Activated naive CD8-positive, alpha-beta T cell (primary cell): ENCODE data around the gene SNX20.

ENCODE experiments used
- H3K27ac Mint-ChIP-seq: one replicate; pipeline ENCODE4 v1.8.0; 2021; ENCODE audit warnings: mixed read lengths
- H3K27me3 Mint-ChIP-seq: one replicate; pipeline ENCODE4 v1.8.0; 2021; ENCODE audit warnings: mixed read lengths
- H3K36me3 Mint-ChIP-seq: one replicate; pipeline ENCODE4 v1.8.0; 2021; ENCODE audit warnings: mixed read lengths
- H3K4me1 Mint-ChIP-seq: one replicate; pipeline ENCODE4 v1.8.0; 2021; ENCODE audit warnings: low read depth, mixed read lengths
- H3K4me3 Mint-ChIP-seq: one replicate; pipeline ENCODE4 v1.8.0; 2021; ENCODE audit warnings: mild to moderate bottlenecking, mixed read lengths
- H3K9me3 Mint-ChIP-seq: one replicate; pipeline ENCODE4 v1.8.0; 2021; ENCODE audit warnings: low read depth, mixed read lengths

SNX20 gene

DNA sequence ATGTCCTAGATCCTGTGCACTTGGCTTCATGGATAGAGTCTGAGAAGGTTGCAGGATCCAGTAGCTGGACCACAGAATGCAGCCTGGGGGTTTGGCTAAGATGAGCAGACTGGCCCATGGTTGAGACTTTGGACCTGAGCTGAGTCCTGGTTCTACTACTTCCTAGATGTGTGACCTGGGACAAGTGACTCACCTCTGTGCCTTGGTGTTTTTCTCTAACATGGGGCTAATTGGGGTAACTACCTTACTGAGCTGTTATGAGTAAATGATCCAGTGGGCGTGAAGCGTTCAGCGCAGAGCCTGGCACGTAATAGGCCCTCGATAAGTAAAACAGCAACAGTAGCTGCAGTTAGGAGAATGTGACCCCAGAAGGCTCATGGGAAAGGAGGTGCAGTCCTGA is 38.8 kb downstream of the SNX20 start:
- H3K27me3 Mint-ChIP-seq = no peaks in the 10 kb centered on the region
- no peak overlapping the region for H3K27ac Mint-ChIP-seq
- peaks cover 2% of the 10 kb centered on the region for H3K36me3 Mint-ChIP-seq
- no peaks in the 10 kb centered on the region for H3K9me3 Mint-ChIP-seq
- no peak overlapping the region for H3K4me3 Mint-ChIP-seq
- peaks cover 4% of the 10 kb centered on the region for H3K4me1 Mint-ChIP-seq

DNA sequence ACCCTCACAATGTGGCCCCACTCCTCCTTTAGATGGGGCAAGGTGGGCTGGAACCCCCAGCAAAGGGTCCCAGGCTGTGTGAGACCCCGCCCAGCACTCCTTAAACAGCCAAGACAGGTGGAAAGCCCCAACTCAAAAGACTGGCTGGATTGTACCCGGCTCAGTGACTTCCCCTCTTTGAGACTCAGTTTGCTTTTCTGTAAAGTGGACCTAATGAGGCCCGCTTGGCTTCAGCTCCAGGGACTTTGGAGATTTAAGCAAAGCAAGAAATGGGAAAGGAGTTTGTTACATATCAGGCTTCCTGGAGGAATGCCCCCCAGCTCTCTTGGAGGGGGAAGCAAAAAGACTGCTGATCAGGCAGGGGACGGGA is 39.3 kb downstream of the SNX20 start:
- Mint-ChIP-seq H3K4me3 (no peak overlapping the region), H3K27me3 (no peaks in the 10 kb centered on the region), H3K9me3 (no peaks in the 10 kb centered on the region), H3K36me3 (peaks cover 2% of the 10 kb centered on the region), H3K27ac (no peak overlapping the region), H3K4me1 (peaks cover 4% of the 10 kb centered on the region)

DNA sequence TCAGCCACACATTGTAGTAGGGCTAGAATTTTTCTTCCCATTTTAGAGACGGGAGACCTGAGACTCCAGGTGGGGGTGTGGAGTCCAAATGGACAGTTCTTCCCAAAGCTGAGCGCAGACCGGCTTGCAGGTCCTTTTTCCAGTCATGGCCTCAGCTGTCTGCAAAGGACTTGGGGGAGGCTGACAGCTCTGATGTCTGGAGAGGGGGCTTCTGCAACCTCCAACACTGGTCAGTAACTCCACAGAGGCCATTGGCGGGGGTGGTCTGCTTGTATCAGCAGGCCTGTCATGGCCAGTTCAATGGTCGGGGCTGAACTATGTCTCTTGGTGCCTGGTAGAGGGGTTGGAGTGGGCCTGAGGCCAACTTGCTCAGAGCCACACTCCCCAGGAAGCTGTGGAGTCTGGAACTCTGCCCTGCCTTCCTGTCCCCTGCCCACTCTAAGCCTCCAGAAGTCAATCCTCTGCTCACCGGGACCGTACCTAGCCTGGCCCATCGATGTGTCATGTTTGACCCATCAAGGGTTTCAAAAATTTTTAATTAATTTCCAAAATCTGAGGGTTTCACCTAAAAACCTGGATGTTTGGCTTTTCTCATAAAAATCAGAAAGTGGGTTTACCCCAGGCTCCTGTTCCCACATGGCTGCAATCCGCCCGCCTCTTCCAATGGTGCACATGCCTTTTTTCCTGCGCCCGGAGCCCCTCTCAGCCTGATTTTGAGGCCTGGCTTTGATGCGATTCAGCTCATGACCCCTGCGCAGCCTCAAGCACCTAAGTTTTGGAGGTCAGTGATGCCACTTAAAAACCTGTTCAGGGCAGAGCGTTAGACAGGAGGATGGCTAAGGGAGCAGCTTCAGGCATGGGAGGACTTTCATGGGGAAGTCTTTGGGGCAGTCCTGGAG is 39.9 kb downstream of the SNX20 start:
- Mint-ChIP-seq H3K4me1 (peaks cover 4% of the 10 kb centered on the region), H3K27ac (no peak overlapping the region), H3K36me3 (peaks cover 2% of the 10 kb centered on the region), H3K9me3 (no peaks in the 10 kb centered on the region), H3K27me3 (no peaks in the 10 kb centered on the region), H3K4me3 (no peak overlapping the region)

DNA sequence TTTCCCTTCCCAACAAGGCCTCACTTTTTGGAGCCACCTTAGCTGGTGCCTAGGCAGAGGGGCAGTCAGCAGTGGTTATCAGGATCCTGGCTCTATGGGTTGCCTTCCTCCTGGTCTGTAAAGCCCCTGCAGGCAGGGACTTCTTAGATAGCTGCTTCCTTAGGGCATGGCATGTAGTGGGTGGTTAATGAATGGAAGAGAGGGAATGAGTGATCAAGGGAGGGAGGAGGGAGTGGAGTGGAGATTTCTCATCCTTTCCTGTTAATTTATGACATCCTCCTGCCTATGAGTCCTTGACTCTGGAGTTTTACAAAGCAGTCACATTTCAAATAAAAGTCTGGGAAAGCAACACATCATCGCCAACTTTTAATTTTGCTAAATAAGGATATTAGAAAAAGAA is 40.7 kb downstream of the SNX20 start:
- no peak overlapping the region for H3K27ac Mint-ChIP-seq
- peaks cover 2% of the 10 kb centered on the region for H3K36me3 Mint-ChIP-seq
- H3K4me3 Mint-ChIP-seq = no peak overlapping the region
- peaks cover 4% of the 10 kb centered on the region for H3K4me1 Mint-ChIP-seq
- no peaks in the 10 kb centered on the region for H3K9me3 Mint-ChIP-seq
- H3K27me3 Mint-ChIP-seq = no peaks in the 10 kb centered on the region

DNA sequence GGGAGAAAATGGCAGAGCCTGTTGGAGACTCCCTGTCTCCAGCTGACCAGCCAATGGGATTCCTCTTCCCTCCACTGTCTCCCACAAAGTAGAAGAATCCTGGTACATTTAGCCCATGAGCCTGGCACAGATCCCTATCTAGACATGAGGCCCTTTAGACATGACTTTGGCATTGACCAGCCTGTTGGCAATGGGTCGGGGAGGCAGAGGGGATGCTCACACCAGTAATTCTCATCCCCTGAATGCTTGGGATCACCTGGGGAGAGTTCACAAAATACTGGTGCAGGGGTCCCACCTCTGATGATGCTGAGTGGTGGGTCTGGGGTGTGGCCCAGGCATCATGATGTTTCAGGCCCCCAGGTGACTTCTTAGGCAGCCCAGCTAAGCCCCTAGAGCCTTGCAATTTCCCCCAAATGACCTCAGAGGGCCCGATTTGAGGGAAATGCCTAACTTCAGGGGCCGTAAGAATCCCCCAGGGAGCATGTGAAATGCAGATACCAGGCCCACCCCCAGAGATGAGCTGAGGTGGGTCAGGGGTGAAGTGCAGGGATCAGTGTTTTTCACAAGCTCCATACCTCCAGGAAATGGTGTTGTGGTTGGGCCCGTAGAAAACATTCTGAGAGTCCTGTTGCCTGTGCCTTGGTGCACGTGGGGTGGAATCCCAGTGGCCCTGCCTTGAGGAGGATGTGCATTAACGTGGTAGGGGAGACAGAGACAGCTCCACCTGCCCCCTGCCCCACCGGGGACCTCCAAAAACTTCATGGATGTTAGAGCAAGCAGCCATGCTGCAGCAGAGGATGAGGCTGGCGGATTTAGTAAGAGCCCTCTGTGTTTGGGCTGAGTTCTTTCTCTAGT is 42.1 kb downstream of the SNX20 start:
- H3K4me1 Mint-ChIP-seq = no peaks in the 10 kb centered on the region
- H3K4me3 Mint-ChIP-seq = no peak overlapping the region
- peaks cover 4% of the 10 kb centered on the region for H3K36me3 Mint-ChIP-seq
- no peaks in the 10 kb centered on the region for H3K27me3 Mint-ChIP-seq
- no peaks in the 10 kb centered on the region for H3K9me3 Mint-ChIP-seq
- no peak overlapping the region for H3K27ac Mint-ChIP-seq

DNA sequence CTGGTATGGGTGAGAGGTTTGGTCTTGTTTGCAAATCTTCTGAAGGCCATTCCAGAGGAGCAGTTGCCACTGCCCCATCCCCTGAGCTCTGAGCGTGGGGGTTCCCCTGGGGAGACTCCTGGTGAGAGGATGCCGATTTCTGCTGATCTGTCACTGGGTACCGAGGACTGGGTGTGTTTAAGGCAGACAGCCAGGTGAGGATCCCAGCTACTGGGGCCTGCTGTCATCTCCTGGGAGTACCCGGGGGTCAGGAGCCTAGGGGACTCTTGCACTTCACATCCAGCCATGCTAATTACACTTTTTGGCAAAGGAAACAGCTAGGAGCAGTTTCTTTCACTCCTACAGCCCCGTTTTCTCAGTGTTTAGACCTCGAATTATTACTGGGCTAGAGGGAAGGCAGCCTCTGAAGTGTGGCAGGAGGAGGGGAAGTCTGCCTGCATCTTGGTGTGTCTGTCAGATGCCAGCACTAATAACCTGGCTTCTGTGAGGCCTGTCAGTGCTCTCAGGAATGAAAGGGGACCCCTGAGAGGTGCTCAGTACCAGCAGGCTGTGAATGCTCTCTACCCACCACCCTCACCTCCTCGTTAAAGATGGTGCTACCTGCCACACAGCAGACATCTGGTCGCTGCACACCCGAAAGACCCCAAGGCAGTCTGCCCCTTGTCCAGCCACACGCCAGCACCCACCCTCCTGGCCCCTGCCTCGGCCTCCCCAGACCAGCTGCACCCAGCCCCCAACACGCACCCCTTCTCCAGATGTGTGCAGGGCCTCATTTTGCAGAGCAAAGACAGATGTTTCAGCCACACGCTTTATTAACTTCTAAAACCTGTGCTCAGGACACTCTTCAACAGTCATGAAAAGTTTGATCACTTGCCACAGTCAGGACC is 43.2 kb downstream of the SNX20 start:
- Mint-ChIP-seq H3K27ac (no peak overlapping the region), H3K27me3 (no peaks in the 10 kb centered on the region), H3K4me3 (no peak overlapping the region), H3K9me3 (no peaks in the 10 kb centered on the region), H3K36me3 (peaks cover 2% of the 10 kb centered on the region), H3K4me1 (no peaks in the 10 kb centered on the region)

DNA sequence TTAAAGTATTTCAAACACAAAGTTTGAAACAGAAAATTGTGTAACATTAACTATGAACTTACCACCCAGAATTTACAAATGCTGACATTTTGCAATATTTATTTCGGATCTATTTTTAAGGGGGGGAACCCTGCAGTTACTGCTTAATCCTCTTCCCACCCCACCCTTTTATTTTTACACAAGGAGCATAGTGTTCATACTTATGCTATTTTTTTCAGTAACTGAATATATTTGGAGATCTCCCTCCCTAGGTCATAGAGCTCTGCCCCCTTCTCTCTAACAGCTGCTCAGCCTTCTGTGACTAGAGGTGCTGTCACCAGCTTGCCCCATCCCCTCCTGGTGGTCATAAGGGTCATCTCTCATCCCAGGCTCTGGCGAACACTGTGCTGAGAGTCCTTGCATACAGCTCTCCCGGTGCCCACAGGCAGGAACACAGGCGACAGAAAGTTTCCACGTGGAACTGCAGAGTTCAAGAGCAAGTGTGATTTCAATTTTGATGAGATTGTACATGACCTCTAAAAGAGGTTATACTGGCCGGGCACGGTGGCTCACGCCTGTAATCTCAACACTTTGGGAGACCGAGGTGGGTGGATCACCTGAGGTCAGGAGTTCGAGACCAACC is 44.2 kb downstream of the SNX20 start:
- Mint-ChIP-seq H3K4me3 (no peak overlapping the region), H3K36me3 (peaks cover 2% of the 10 kb centered on the region), H3K27me3 (no peaks in the 10 kb centered on the region), H3K27ac (no peak overlapping the region), H3K9me3 (no peaks in the 10 kb centered on the region), H3K4me1 (no peaks in the 10 kb centered on the region)

DNA sequence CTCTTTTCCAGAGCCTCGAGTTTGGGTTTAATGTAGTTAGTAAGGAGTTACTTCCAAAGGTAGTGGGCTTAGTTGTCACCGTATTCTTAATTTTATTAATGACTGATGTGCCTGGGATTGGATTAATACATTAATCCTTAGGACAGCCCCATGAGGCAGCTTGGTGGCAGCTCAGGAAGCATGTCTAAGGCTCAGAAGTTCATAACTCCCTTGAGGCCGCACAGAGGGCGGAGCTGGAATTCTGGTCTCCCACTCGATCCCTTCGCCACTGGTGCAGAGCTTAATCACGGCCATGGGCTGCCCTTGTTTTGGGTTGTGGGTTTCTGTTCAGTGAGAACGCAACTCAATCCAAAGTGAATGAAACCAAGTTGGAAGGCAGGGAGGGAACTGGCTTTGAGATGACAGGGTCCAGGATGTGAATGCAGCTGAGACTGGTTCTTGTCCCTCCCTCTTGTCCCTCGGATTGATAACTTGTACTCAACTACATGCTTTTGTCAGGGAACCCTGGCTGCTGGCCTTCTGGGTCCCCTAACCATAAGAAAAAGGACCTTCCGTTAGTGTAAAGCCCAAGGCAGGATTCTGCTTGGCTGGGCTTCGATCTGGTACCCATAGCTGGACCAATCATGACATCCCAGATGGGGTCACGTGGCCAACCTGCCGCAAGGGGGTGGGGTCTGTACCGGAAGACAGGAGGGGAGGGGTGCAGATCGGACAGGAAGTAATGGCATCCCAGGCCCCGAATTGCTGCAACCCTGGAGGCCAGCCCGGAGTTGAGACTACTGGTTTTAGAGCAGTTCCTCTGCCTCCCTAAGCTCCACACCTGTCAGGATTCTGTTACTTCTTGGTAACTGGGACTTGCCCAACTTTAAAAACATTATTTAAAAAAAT is 45.4 kb downstream of the SNX20 start:
- Mint-ChIP-seq H3K9me3 (no peaks in the 10 kb centered on the region), H3K36me3 (peaks cover 5% of the 10 kb centered on the region), H3K4me3 (no peak overlapping the region), H3K4me1 (no peaks in the 10 kb centered on the region), H3K27me3 (no peaks in the 10 kb centered on the region), H3K27ac (no peak overlapping the region)

DNA sequence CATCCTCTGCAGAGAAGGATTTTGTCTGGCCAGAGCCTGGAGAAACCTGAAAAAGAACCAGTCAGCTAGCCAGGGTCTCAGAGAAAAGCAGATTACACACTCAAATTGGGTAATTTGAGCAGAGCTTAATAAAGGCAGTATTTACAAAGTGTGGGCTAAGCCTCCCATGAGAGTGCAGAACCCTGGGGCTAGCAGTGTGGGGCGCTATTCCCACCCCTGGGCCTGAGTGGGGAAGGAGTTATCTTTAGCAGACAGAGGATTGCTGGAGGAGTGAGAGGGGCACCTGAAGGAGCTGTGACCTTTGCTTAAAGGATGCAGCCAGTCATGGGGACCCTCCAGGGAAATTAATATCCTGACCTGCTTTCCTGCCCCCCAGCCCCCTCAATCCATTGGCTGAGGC is 46.2 kb downstream of the SNX20 start:
- no peak overlapping the region for H3K27ac Mint-ChIP-seq
- H3K4me3 Mint-ChIP-seq = no peak overlapping the region
- H3K4me1 Mint-ChIP-seq = no peaks in the 10 kb centered on the region
- H3K9me3 Mint-ChIP-seq = no peaks in the 10 kb centered on the region
- H3K27me3 Mint-ChIP-seq = no peaks in the 10 kb centered on the region
- H3K36me3 Mint-ChIP-seq = peaks cover 5% of the 10 kb centered on the region

DNA sequence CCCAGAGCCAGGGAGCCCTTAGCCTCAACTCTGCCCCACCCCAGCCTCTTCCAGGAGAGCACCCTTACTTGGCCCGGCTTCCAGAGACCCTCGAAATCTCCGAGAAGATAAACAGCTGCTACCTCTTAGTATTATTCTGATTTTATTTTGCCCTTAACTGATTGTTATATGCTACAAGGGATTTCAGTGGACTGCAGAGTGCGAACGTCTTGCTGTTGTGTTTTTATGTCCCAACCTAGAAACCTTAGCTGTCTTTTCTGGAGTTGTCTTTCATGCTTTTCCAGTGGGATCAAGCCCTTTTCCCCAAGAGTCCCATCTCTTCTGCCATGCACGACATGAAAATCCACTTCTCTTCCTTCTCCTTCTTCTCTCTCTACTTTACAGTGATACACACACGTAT is 47.0 kb downstream of the SNX20 start:
- no peaks in the 10 kb centered on the region for H3K4me1 Mint-ChIP-seq
- no peak overlapping the region for H3K27ac Mint-ChIP-seq
- no peaks in the 10 kb centered on the region for H3K9me3 Mint-ChIP-seq
- H3K4me3 Mint-ChIP-seq = no peak overlapping the region
- no peaks in the 10 kb centered on the region for H3K27me3 Mint-ChIP-seq
- H3K36me3 Mint-ChIP-seq = peaks cover 7% of the 10 kb centered on the region

DNA sequence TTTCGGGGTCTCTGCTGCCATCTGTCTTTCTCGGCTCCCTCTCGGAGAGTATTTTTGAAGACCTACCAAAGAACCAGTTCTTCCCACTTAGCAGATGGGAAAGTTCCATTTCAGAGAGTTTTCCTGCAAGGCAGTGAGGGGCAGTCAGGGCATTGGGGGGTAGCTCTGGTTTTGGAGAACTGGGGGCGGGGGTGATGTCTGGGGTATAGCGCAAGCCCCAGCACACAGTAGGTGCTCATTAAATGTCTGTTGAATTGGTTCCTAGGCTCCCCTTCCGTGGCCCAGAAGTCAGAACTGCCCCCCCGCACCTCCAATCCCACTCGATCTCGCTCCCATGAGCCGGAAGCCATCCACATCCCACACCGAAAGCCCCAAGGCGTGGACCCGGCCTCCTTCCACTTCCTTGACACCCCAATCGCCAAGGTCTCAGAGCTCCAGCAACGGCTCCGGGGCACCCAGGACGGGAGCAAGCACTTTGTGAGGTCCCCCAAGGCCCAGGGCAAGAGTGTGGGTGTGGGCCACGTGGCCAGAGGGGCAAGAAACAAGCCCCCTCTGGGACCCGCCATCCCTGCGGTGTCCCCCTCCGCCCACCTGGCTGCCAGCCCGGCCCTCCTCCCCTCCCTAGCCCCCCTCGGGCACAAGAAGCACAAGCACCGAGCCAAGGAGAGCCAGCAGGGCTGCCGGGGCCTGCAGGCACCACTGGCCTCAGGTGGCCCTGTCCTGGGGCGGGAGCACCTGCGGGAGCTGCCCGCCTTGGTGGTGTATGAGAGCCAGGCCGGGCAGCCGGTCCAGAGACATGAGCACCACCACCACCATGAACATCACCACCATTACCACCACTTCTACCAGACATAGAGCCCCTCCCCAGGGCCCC is 47.9 kb downstream of the SNX20 start:
- Mint-ChIP-seq H3K4me3 (no peak overlapping the region), H3K27me3 (no peaks in the 10 kb centered on the region), H3K27ac (no peak overlapping the region), H3K36me3 (peaks cover 7% of the 10 kb centered on the region), H3K4me1 (no peaks in the 10 kb centered on the region), H3K9me3 (no peaks in the 10 kb centered on the region)

DNA sequence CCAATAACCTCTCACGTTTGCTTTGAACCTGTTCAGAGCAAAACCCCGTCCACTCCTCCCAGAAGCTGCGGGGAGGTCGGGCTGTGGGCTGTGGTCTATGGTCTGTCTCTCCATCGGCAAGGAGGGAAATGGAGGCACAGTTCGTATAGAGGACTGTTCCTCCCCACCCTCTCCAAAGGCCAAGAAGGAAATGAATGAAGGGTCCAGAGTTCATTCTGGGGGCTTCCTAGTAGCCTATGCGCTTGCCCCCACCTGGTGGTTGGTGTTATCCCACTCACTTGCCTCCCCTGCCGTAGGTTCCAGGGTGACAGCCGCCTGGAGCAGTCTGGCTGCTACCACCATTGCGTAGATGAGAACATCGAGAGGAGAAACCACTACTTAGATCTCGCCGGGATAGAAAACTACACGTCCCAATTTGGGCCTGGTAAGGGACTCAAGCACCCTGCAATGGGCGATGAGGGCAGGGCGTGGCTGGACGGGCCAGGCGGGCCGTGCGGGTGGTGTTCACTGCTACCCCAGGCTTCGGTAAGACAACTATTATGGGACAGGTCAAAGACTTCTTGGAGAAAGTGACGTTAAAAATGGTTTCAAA is 49.0 kb downstream of the SNX20 start:
- Mint-ChIP-seq H3K27me3 (no peaks in the 10 kb centered on the region), H3K9me3 (no peaks in the 10 kb centered on the region), H3K4me3 (no peak overlapping the region), H3K36me3 (peaks cover 7% of the 10 kb centered on the region), H3K27ac (no peak overlapping the region), H3K4me1 (peaks cover 7% of the 10 kb centered on the region)
